H9 (cell line): ENCODE measurements around the gene RIMBP2. TPM values are rescaled to one million over a fixed set of nuclear protein-coding genes. Genes with fewer than 3 reads are reported as not detected.

Experiments
- DNase-seq: peaks from one replicate; pipeline ENCODE4 v3.0.0-alpha.2; 2017
- H2AFZ ChIP-seq: one replicate; pipeline ENCODE4 v1.6.1; 2013; ENCODE audit warnings: mild to moderate bottlenecking, low read length, control low read depth, moderate library complexity
- H2AK5ac ChIP-seq: 2 replicates; pipeline ENCODE4 v1.6.1; 2013; ENCODE audit warnings: low read length, control low read depth, mixed read lengths; ENCODE audit not compliant: insufficient read length
- H2BK120ac ChIP-seq: one replicate; pipeline ENCODE4 v1.6.1; 2013; ENCODE audit warnings: low read depth, mild to moderate bottlenecking, low read length, control low read depth, inconsistent platforms; ENCODE audit not compliant: poor library complexity, severe bottlenecking
- H2BK12ac ChIP-seq: 2 replicates; pipeline ENCODE4 v1.6.1; 2013; ENCODE audit warnings: low read length, control low read depth, mixed read lengths, low read depth; ENCODE audit not compliant: insufficient read length
- H2BK15ac ChIP-seq: 2 replicates; pipeline ENCODE4 v1.6.1; 2013; ENCODE audit warnings: low read depth, low read length, control low read depth
- H2BK20ac ChIP-seq: one replicate; pipeline ENCODE4 v1.6.1; 2013; ENCODE audit warnings: low read depth, mild to moderate bottlenecking, low read length, control low read depth, inconsistent platforms; ENCODE audit not compliant: poor library complexity, severe bottlenecking
- H2BK5ac ChIP-seq: 2 replicates; pipeline ENCODE4 v1.6.1; 2013; ENCODE audit warnings: low read length, control low read depth, mixed read lengths; ENCODE audit not compliant: insufficient read length
- H3K14ac ChIP-seq: 2 replicates; pipeline ENCODE4 v1.6.1; 2013; ENCODE audit warnings: low read length, control low read depth; ENCODE audit not compliant: insufficient read depth
- H3K18ac ChIP-seq: 2 replicates; pipeline ENCODE4 v1.6.1; 2013; ENCODE audit warnings: low read depth, mild to moderate bottlenecking, mixed read lengths, low read length, control low read depth; ENCODE audit not compliant: insufficient read length
- H3K23ac ChIP-seq: 2 replicates; pipeline ENCODE4 v1.6.1; 2013; ENCODE audit warnings: low read length, control low read depth, mixed read lengths, low read depth; ENCODE audit not compliant: insufficient read length
- H3K23me2 ChIP-seq: 2 replicates; pipeline ENCODE4 v1.6.1; 2013; ENCODE audit warnings: low read depth, mild to moderate bottlenecking, mixed read lengths, low read length, control low read depth; ENCODE audit not compliant: insufficient read length, poor library complexity, severe bottlenecking
- H3K27ac ChIP-seq: 2 replicates; pipeline ENCODE4 v1.5.1; 2013; ENCODE audit warnings: low read length, control low read depth, mixed read lengths, low read depth; ENCODE audit not compliant: insufficient read length
- H3K27me3 ChIP-seq: 2 replicates; pipeline ENCODE4 v1.6.1; 2013; ENCODE audit warnings: low read length, control low read depth, inconsistent platforms; ENCODE audit not compliant: insufficient read depth
- H3K4ac ChIP-seq: 2 replicates; pipeline ENCODE4 v1.6.1; 2013; ENCODE audit warnings: low read depth, mild to moderate bottlenecking, control low read depth, inconsistent platforms, low read length, moderate library complexity
- H3K4me1 ChIP-seq: 2 replicates; pipeline ENCODE4 v1.6.1; 2013; ENCODE audit warnings: low read length, control low read depth, inconsistent platforms; ENCODE audit not compliant: insufficient read depth
- H3K4me2 ChIP-seq: 2 replicates; pipeline ENCODE4 v1.6.1; 2013; ENCODE audit warnings: low read length, control low read depth, mixed read lengths; ENCODE audit not compliant: insufficient read length, insufficient read depth
- H3K56ac ChIP-seq: 2 replicates; pipeline ENCODE4 v1.6.1; 2013; ENCODE audit warnings: low read depth, mild to moderate bottlenecking, mixed read lengths, low read length, control low read depth; ENCODE audit not compliant: insufficient read length
- H3K79me1 ChIP-seq: 2 replicates; pipeline ENCODE4 v1.6.1; 2013; ENCODE audit warnings: low read depth, mild to moderate bottlenecking, moderate library complexity, low read length, control low read depth, inconsistent platforms; ENCODE audit not compliant: insufficient read depth, poor library complexity, severe bottlenecking
- H3K79me2 ChIP-seq: 2 replicates; pipeline ENCODE4 v1.6.1; 2013; ENCODE audit warnings: low read length, control low read depth, inconsistent platforms; ENCODE audit not compliant: insufficient read depth
- H3K9ac ChIP-seq: 2 replicates; pipeline ENCODE4 v1.6.1; 2013; ENCODE audit warnings: low read length, control low read depth, mixed read lengths; ENCODE audit not compliant: insufficient read length; ENCODE audit errors: extremely low read depth
- H3K9me3 ChIP-seq: one replicate; pipeline ENCODE4 v1.6.1; 2013; ENCODE audit warnings: low read depth, low read length, inconsistent platforms; ENCODE audit not compliant: control insufficient read depth
- H3T11ph ChIP-seq: one replicate; pipeline ENCODE4 v1.6.1; 2013; ENCODE audit warnings: mild to moderate bottlenecking, low read length, control low read depth, inconsistent platforms
- H4K20me1 ChIP-seq: one replicate; pipeline ENCODE4 v1.6.1; 2013; ENCODE audit not compliant: control insufficient read depth, insufficient read length, insufficient read depth
- H4K5ac ChIP-seq: 2 replicates; pipeline ENCODE4 v1.6.1; 2013; ENCODE audit warnings: low read depth, mild to moderate bottlenecking, mixed read lengths, low read length, control low read depth; ENCODE audit not compliant: insufficient read length
- H4K8ac ChIP-seq: replicated peaks from 2 replicates; pipeline ENCODE4 v1.6.1; 2013; ENCODE audit warnings: low read length, control low read depth, mixed read lengths, low read depth; ENCODE audit not compliant: insufficient read length
- H4K91ac ChIP-seq: 2 replicates; pipeline ENCODE4 v1.6.1; 2013; ENCODE audit warnings: low read depth, mild to moderate bottlenecking, moderate library complexity, mixed read lengths, low read length, control low read depth; ENCODE audit not compliant: insufficient read length
- H3K27ac Mint-ChIP-seq, 3 experiments: 2 replicates in 2 of 3; 3 replicates in 1 of 3; pipeline ENCODE4 v1.8.0; 2020 to 2021; ENCODE audit warnings: mixed read lengths in 3 of 3, mild to moderate bottlenecking in 1 of 3, moderate library complexity in 1 of 3
- H3K27me3 Mint-ChIP-seq: 2 replicates; pipeline ENCODE4 v1.8.0; 2021; ENCODE audit warnings: low read depth, mild to moderate bottlenecking, moderate library complexity, mixed read lengths
- H3K36me3 Mint-ChIP-seq, 3 experiments: 2 replicates in 2 of 3; 3 replicates in 1 of 3; pipeline ENCODE4 v1.8.0; 2020 to 2021; ENCODE audit warnings: low read depth in 3 of 3, mixed read lengths in 3 of 3; ENCODE audit not compliant: insufficient read depth in 1 of 3
- H3K4me1 Mint-ChIP-seq, 2 experiments: 2 replicates each; pipeline ENCODE4 v1.8.0; 2020; ENCODE audit warnings: mixed read lengths in 2 of 2
- H3K4me3 Mint-ChIP-seq, 2 experiments: 2 replicates in 1 of 2; 3 replicates in 1 of 2; pipeline ENCODE4 v1.8.0; 2020 to 2021; ENCODE audit warnings: mild to moderate bottlenecking in 2 of 2, mixed read lengths in 2 of 2, moderate library complexity in 1 of 2
- H3K9me3 Mint-ChIP-seq, 2 experiments: 2 replicates in 1 of 2; 3 replicates in 1 of 2; pipeline ENCODE4 v1.8.0; 2020; ENCODE audit warnings: mild to moderate bottlenecking in 2 of 2, mixed read lengths in 2 of 2, moderate library complexity in 1 of 2
- CTCF ChIP-seq: fragments of 200-600 bp; sonication (generic); conservative IDR thresholded peaks from 3 replicates; pipeline ENCODE4 v1.8.0; 2021; ENCODE audit warnings: antibody characterized with exemption, mild to moderate bottlenecking
- WGBS: extraction: QIAGEN DNeasy Blood & Tissue Kit; methylation state at CpG from one replicate; pipeline ENCODE4 v1.1.7; 2013; ENCODE audit warnings: missing lambda C conversion rate, low lambda C conversion rate, mixed read lengths; ENCODE audit not compliant: insufficient read length; ENCODE audit errors: extremely low coverage; 5-methylcytosine and 5-hydroxymethylcytosine counted together
- total RNA-seq: library from RNA; stranded (reverse); gene quantifications from 2 replicates; pipeline ENCODE4 v1.2.1, GENCODE V29; 2021

RIMBP2 gene
- total RNA-seq, 1 experiment from 2014 or later = 0.70 TPM

- Histone ChIP-seq H2BK12ac (no peak overlapping the region), H4K20me1 (no peaks in the 10 kb centered on the region), H2AFZ (no peak overlapping the region), H3T11ph (no peak overlapping the region), H3K18ac (no peak overlapping the region), H2BK15ac (no peak overlapping the region), H3K27ac (no peak overlapping the region), H4K5ac (no peak overlapping the region), H3K9ac (no peak overlapping the region), H3K23ac (no peak overlapping the region), H3K23me2 (no peaks in the 10 kb centered on the region), H3K79me1 (no peaks in the 10 kb centered on the region), H2AK5ac (no peak overlapping the region), H2BK120ac (no peak overlapping the region), H3K56ac (no peak overlapping the region), H4K8ac (no peak overlapping the region), H3K4me1 (no peaks in the 10 kb centered on the region), H4K91ac (no peak overlapping the region), H3K4ac (no peak overlapping the region), H3K4me2 (no peak overlapping the region), H2BK5ac (no peak overlapping the region), H3K79me2 (no peaks in the 10 kb centered on the region), H3K9me3 (no peaks in the 10 kb centered on the region), H2BK20ac (no peak overlapping the region), H3K14ac (no peak overlapping the region), H3K27me3 (no peaks in the 10 kb centered on the region)
- Mint-ChIP-seq H3K4me1 (peaks cover 5 to 6% of the 10 kb centered on the region in 2 experiments), H3K4me3 (no peak overlapping the region), H3K27me3 (peaks cover 17% of the 10 kb centered on the region), H3K27ac (no peak overlapping the region; a peak in 1 of 7 replicates), H3K9me3 (peaks cover 0 to 14% of the 10 kb centered on the region in 2 experiments; a peak in 4 of 5 replicates), H3K36me3 (no peaks in the 10 kb centered on the region)
- DNase-seq = no peak
- no peak for TF ChIP-seq CTCF
- WGBS = no CpG with 5 or more reads among the region's 17 CpGs
These were observed 177.6 kb downstream of the RIMBP2 start for GRCh38 chr12:130538343-130539095.
